ACHN (cell line): ENCODE data around the gene SH2D6.
"Not testable (repeated sequence)": the region's sequence is repeated elsewhere in the genome, so short reads cannot be mapped to it uniquely, and the experiment has no call there.

Source experiments
- DNase-seq: peaks from one replicate; pipeline ENCODE4 v3.0.0-alpha.2; 2015
- in situ Hi-C: cut with HindIII; loops from 2 replicates; pipeline ENCODE4 v1.10.0; 2017; ENCODE audit warnings: low sequenced_read_pairs, low pct_ligation_motif_present, low pct_unique_long_range_greater_than_20kb

SH2D6 gene

GRCh38 chr2:85418132-85419008, at the start of gene SH2D6:
TSS of gene SH2D6 (plus strand) at chr2:85418714. CDS start at chr2:85429466, 10,752 bp downstream.
- DNase-seq = peak; percentile 85
- in situ Hi-C loops = no loop called here

GRCh38 chr2:85368921-85369320, 49.6 kb upstream of the SH2D6 start:
- DNase-seq = no peak
- in situ Hi-C loops = no loop called here

GRCh38 chr2:85369500-85369899, 49.0 kb upstream of the SH2D6 start:
- no peak for DNase-seq
- in situ Hi-C loops = no loop called here

- no peak for DNase-seq
- in situ Hi-C loops = no loop called here
Measured at GRCh38 chr2:85371045-85371444, 47.5 kb upstream of the SH2D6 start.

GRCh38 chr2:85376291-85377065, 42.0 kb upstream of the SH2D6 start:
- DNase-seq = no peak
- in situ Hi-C loops = no loop called here

- in situ Hi-C loops = no loop called here
- no peak for DNase-seq
Measured at GRCh38 chr2:85377083-85377482, 41.4 kb upstream of the SH2D6 start.

- in situ Hi-C loops = no loop called here
- no peak for DNase-seq
Measured at GRCh38 chr2:85378257-85378656, 40.3 kb upstream of the SH2D6 start.

GRCh38 chr2:85380048-85380447, 38.5 kb upstream of the SH2D6 start:
- in situ Hi-C loops = no loop called here
- DNase-seq = no peak

GRCh38 chr2:85383151-85383550, 35.4 kb upstream of the SH2D6 start:
- in situ Hi-C loops = not testable (repeated sequence)

GRCh38 chr2:85383850-85384249, 34.7 kb upstream of the SH2D6 start:
- in situ Hi-C loops = no loop called here
- no peak for DNase-seq

More at GRCh38 chr2:85383151-85383550, 35.4 kb upstream of the SH2D6 start:
- DNase-seq = not testable (repeated sequence)

GRCh38 chr2:85385746-85386145, 32.8 kb upstream of the SH2D6 start:
- DNase-seq = no peak
- in situ Hi-C loops = no loop called here

- in situ Hi-C loops = no loop called here
- no peak for DNase-seq
Measured at GRCh38 chr2:85387754-85388153, 30.8 kb upstream of the SH2D6 start.

GRCh38 chr2:85388878-85389538, 29.5 kb upstream of the SH2D6 start:
- no peak for DNase-seq
- in situ Hi-C loops = no loop called here

GRCh38 chr2:85390941-85391669, 27.4 kb upstream of the SH2D6 start:
- peak; percentile 51 for DNase-seq
- in situ Hi-C loops = no loop called here

GRCh38 chr2:85393836-85394235, 24.7 kb upstream of the SH2D6 start:
- in situ Hi-C loops = no loop called here
- DNase-seq = no peak

GRCh38 chr2:85394261-85394681, 24.2 kb upstream of the SH2D6 start:
- in situ Hi-C loops = no loop called here
- DNase-seq = no peak

GRCh38 chr2:85394976-85395375, 23.5 kb upstream of the SH2D6 start:
- in situ Hi-C loops = no loop called here
- DNase-seq = no peak

GRCh38 chr2:85395912-85396475, 22.5 kb upstream of the SH2D6 start:
- no peak for DNase-seq
- in situ Hi-C loops = no loop called here
